GM12891 (cell line): ENCODE results near the gene ZDHHC9.

Source experiments
- PAX5 ChIP-seq: IDR thresholded peaks from 2 replicates; pipeline ENCODE4 v1.6.1; 2011; ENCODE audit warnings: low read length, moderate library complexity, mild to moderate bottlenecking; ENCODE audit not compliant: insufficient read depth, severe bottlenecking
- POLR2A ChIP-seq: IDR thresholded peaks from 2 replicates; pipeline ENCODE4 v1.6.1; 2011; ENCODE audit warnings: low read depth, low read length, control low read depth
- POLR2AphosphoS5 ChIP-seq: IDR thresholded peaks from 2 replicates; pipeline ENCODE4 v1.6.1; 2011; ENCODE audit warnings: low read depth, low read length, control low read depth
- POU2F2 ChIP-seq: IDR thresholded peaks from 2 replicates; pipeline ENCODE4 v1.6.1; 2011; ENCODE audit warnings: low read depth, mild to moderate bottlenecking, control low read depth, low read length, moderate library complexity
- SPI1 ChIP-seq: IDR thresholded peaks from 2 replicates; pipeline ENCODE4 v1.6.1; 2011; ENCODE audit warnings: low read depth, low read length, control low read depth
- TAF1 ChIP-seq: IDR thresholded peaks from 2 replicates; pipeline ENCODE4 v1.6.1; 2011; ENCODE audit warnings: low read depth, low read length, control low read depth

- TF ChIP-seq POLR2A = peak; percentile 74
- peak; percentile 72 for TF ChIP-seq TAF1
- peak; percentile 51; the same call in 1 of the 2 replicates for TF ChIP-seq POLR2AphosphoS5
- peak; percentile 66 for TF ChIP-seq PAX5
- peak; percentile 84 for TF ChIP-seq SPI1
- no peak for TF ChIP-seq POU2F2
Observed at GRCh38 chrX:129781134-129781672, 62.5 kb downstream of the ZDHHC9 start.
